Measurements from ENCODE around the gene CCDC71. TPM values are rescaled to one million over a fixed set of nuclear protein-coding genes. Genes with fewer than 3 reads are reported as not detected.

Gene CCDC71
- total and polyA plus RNA-seq, 2 experiments from 2014 or later, result 1.9 to 44.2 TPM

- H3K4me1 Mint-ChIP-seq, result peaks cover 15% of the 10 kb centered on the region
- H3K27ac Mint-ChIP-seq, result no peak overlapping the region
- no peak for DNase-seq (ENCODE audit: low spot score)
- Histone ChIP-seq H3K4me3 (peak overlapping the region; percentile 97), H3K4me2 (peak overlapping the region; percentile 100), H4K20me1 (replicated peaks; ENCODE audit: insufficient read depth) (no peaks in the 10 kb centered on the region), H3K36me3 (ENCODE audit: insufficient read depth) (no peaks in the 10 kb centered on the region), H3F3A (replicated peaks; ENCODE audit: low read depth) (no peaks in the 10 kb centered on the region), H2AFZ (peak overlapping the region; percentile 96), H3K27ac (ENCODE audit: low read depth) (no peak overlapping the region), H3K27me3 (ENCODE audit: insufficient read depth) (no peaks in the 10 kb centered on the region), H3K9me2 (ENCODE audit: insufficient read depth) (no peaks in the 10 kb centered on the region), H3K4me1 (ENCODE audit: insufficient read depth) (peaks cover 7% of the 10 kb centered on the region; the same call in 1 of the 2 replicates), H3K79me2 (replicated peaks; ENCODE audit: insufficient read depth) (no peaks in the 10 kb centered on the region; the same call in 1 of the 2 replicates)
- TF ChIP-seq EZH2phosphoT487 (IDR thresholded peaks at IDR 0.05; ENCODE audit: unreplicated experiment), result no peak
- TF ChIP-seq NANOG (IDR thresholded peaks at IDR 0.05; ENCODE audit: borderline replicate concordance), result no peak
- no peak for TF ChIP-seq EZH2 (IDR thresholded peaks at IDR 0.05; ENCODE audit: low read depth, unreplicated experiment)
- no peak for TF ChIP-seq ZNF331 (CRISPR knock-in tag; IDR thresholded peaks at IDR 0.05; ENCODE audit: low read depth)
- no peak for TF ChIP-seq ZNF114 (CRISPR knock-in tag; IDR thresholded peaks at IDR 0.05)
- TF ChIP-seq JUNB (IDR thresholded peaks at IDR 0.05; ENCODE audit: unreplicated experiment), result no peak
- no peak for TF ChIP-seq STAT1 (IDR thresholded peaks at IDR 0.05; ENCODE audit: unreplicated experiment)
- no peak for TF ChIP-seq ETS1 (IDR thresholded peaks at IDR 0.05)
- TF ChIP-seq CTCF (conservative IDR thresholded peaks at IDR 0.05; ENCODE audit: low read depth in 2 of 2), result no peak
- TF ChIP-seq REST (IDR thresholded peaks at IDR 0.05; ENCODE audit: unreplicated experiment), result no peak
- peaks cover 2% of the 10 kb centered on the region for H3K27me3 Mint-ChIP-seq (ENCODE audit: insufficient read depth, low read depth, poor library complexity)
- ATAC-seq, result no peak
- no peaks in the 10 kb centered on the region; the same call in 2 of the 3 replicates for H3K9me3 Mint-ChIP-seq
- H3K36me3 Mint-ChIP-seq (ENCODE audit: low read depth), result no peaks in the 10 kb centered on the region
- H3K4me3 Mint-ChIP-seq, result peak overlapping the region; percentile 88
Measured at GRCh38 chr3:49132073-49132436, 34.1 kb downstream of the CCDC71 start.

Measured in GM23338 (cell line).